Neural cell (in vitro differentiated cells): ENCODE data around the gene CFAP161.

Experiments
- EZH2 ChIP-seq: fragments of 200-600, 300-800 bp; shearing (Covaris generic), sonication (generic); IDR thresholded peaks from 2 replicates; pipeline ENCODE4 v1.6.1; 2014; ENCODE audit warnings: antibody characterized with exemption, low read length, borderline replicate concordance, mild to moderate bottlenecking; ENCODE audit not compliant: insufficient read depth, poor library complexity, severe bottlenecking
- POLR2AphosphoS5 ChIP-seq: IDR thresholded peaks from 2 replicates; pipeline ENCODE4 v1.6.1; 2012
- RAD21 ChIP-seq: fragments of 450-650 bp; conservative IDR thresholded peaks from 2 replicates; pipeline ENCODE4 v1.6.1; 2014; ENCODE audit warnings: antibody characterized with exemption, mild to moderate bottlenecking, moderate library complexity
- TAF1 ChIP-seq: IDR thresholded peaks from 2 replicates; pipeline ENCODE4 v1.6.1; 2012; ENCODE audit warnings: low read depth
- TF ChIP-seq, protein P1 (sequence below): fragments of 450-650 bp; IDR thresholded peaks from 2 replicates; pipeline ENCODE4 v1.5.1; 2014; ENCODE audit warnings: antibody characterized with exemption, mild to moderate bottlenecking, moderate library complexity; ENCODE audit not compliant: poor library complexity, severe bottlenecking

DNA sequence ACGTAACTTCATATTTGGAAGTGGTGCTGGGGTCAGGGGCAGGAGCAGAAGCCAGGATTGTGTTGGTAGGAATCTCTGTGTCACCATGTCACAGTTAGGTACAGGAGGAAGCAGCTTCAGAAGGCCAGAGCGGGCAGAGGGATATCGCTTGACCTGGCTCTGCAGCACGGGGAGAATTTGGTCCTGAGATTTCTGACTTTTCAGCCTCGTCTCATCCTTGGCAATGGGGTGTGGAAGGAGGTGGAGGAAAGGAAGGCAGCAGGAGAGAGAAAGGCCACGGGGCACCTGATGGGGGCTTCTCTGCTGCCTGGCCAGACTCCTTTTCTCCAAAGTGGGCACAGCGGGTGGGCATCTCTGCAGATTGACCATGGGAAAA is 63.2 kb downstream of the CFAP161 start:
- no peak for TF ChIP-seq TAF1
- TF ChIP-seq POLR2AphosphoS5, result no peak
- TF ChIP-seq, protein P1, sequence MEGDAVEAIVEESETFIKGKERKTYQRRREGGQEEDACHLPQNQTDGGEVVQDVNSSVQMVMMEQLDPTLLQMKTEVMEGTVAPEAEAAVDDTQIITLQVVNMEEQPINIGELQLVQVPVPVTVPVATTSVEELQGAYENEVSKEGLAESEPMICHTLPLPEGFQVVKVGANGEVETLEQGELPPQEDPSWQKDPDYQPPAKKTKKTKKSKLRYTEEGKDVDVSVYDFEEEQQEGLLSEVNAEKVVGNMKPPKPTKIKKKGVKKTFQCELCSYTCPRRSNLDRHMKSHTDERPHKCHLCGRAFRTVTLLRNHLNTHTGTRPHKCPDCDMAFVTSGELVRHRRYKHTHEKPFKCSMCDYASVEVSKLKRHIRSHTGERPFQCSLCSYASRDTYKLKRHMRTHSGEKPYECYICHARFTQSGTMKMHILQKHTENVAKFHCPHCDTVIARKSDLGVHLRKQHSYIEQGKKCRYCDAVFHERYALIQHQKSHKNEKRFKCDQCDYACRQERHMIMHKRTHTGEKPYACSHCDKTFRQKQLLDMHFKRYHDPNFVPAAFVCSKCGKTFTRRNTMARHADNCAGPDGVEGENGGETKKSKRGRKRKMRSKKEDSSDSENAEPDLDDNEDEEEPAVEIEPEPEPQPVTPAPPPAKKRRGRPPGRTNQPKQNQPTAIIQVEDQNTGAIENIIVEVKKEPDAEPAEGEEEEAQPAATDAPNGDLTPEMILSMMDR, result no peak
- TF ChIP-seq RAD21, result no peak
- no peak for TF ChIP-seq EZH2
